ENCODE data around the gene SPDL1. TPM values are rescaled to one million over a fixed set of nuclear protein-coding genes. Genes with fewer than 3 reads are reported as not detected.

The SPDL1 gene, protein sequence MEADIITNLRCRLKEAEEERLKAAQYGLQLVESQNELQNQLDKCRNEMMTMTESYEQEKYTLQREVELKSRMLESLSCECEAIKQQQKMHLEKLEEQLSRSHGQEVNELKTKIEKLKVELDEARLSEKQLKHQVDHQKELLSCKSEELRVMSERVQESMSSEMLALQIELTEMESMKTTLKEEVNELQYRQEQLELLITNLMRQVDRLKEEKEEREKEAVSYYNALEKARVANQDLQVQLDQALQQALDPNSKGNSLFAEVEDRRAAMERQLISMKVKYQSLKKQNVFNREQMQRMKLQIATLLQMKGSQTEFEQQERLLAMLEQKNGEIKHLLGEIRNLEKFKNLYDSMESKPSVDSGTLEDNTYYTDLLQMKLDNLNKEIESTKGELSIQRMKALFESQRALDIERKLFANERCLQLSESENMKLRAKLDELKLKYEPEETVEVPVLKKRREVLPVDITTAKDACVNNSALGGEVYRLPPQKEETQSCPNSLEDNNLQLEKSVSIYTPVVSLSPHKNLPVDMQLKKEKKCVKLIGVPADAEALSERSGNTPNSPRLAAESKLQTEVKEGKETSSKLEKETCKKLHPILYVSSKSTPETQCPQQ
- total RNA-seq (2014; rRNA removed; shearing (Covaris generic)) = 138 and 184 TPM in 2 replicates

DNA sequence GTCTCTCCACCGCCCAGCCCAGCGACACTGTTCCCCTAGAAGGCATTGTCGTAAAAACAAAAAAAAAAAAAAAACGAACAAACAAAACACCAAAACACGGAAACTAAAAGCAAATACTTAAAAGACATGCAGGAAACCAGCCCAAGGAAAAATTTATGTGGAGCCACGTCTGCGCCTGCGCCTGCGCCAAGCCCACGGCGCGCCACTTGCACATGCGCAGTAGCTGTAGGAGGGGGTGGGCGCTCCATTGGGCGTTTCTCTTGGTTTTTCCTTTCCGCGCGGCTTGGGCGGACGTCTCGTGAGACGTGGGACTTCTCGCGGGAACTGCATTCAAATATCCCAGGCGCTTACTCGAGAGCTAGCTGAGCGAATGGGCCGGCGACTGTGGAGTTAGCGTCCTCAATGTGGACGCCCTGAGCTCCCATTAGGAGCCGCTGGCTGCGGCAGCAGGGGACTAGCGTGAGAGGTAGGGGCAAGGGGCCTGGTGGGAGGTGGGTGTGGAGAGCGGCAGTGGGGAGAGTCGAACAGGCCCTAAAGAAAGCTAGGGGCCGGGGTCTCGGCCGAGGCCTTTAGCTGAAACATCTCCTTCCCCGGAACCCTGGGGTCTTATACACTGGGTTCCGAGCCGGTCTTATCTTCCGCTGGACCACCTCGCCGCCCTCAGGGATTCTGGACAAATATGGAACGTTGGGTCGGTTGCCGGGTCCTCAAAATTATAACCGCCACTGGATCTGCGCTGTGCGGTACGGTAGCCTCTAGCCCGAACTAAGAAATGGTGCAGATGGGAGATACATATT lies at the start of gene SPDL1:
Gene SPDL1 (plus strand): TSS at position 350 of the 797 bp plus-strand sequence. CDS start 4,644 bp downstream, outside the sequence.
- H3K4me1 ChIP-seq (replicated peaks) = peaks cover 12% of the 10 kb centered on the region
- no peaks in the 10 kb centered on the region for H3K27me3 ChIP-seq (replicated peaks)
- DNase-seq (ENCODE audit: low read depth in 1 of 2, low spot score in 2 of 2) = peak; percentile 97 to 98
- peak within 1 kb of the TSS; percentile 68 for H3K4me3 ChIP-seq
- no peaks in the 10 kb centered on the region for H3K9me3 ChIP-seq (replicated peaks)
- H3K36me3 ChIP-seq = peaks cover 36% of the 10 kb centered on the region
- peak within 1 kb of the TSS; percentile 88 for H3K27ac ChIP-seq

DNA sequence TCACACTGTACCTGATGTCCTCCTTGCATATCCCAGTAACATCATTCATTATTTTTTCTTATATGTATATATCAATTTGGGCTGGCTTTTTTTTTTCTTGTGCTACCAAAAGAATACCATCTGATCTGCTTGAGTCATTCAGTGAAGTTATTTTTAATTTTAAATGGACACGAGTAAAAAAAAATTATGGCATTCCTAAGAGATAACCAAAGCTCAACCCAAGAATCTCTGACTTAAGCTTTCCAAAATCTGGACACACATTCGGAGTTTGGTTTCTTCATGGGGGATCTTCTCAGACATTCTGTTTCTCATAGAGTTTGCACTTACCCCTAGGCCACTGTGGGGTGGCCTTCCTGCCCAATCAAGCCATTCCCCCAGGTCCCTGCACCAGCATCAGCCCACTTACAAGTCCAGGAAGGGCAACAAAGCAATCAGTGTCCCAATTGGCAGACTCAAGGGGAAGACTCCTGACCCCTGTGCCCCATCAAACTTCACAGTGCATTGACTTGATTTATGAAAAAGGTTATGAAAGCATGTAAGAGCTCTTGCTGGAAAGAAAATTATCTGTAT lies 49.2 kb upstream of the SPDL1 start:
- no peaks in the 10 kb centered on the region for H3K9me3 ChIP-seq (replicated peaks)
- DNase-seq (ENCODE audit: low read depth in 1 of 2, low spot score in 2 of 2) = no peak
- H3K27ac ChIP-seq = no peak overlapping the region
- H3K4me3 ChIP-seq = no peak overlapping the region
- no peaks in the 10 kb centered on the region for H3K36me3 ChIP-seq
- no peaks in the 10 kb centered on the region for H3K4me1 ChIP-seq (replicated peaks)
- H3K27me3 ChIP-seq (replicated peaks) = no peaks in the 10 kb centered on the region

DNA sequence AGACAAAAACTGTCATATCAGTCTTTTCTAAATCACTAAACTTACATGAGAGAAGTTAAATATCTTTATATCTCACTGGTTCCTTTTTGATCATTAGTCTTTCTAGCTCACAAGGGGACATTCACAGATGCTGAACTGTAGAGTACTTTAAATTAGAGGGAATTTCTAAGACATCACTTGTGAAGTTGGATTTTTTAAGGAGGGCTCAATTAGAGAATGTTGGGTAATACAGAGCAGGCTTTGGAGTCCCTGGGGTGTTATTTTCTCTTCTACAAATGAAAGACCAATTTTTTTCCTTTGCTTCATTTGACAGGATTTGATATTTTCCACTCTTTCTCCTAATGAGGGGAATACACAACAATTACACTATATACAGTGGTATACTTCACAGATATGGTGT lies 48.6 kb upstream of the SPDL1 start:
- H3K9me3 ChIP-seq (replicated peaks) = no peaks in the 10 kb centered on the region
- H3K27me3 ChIP-seq (replicated peaks) = no peaks in the 10 kb centered on the region
- no peak for DNase-seq (ENCODE audit: low read depth in 1 of 2, low spot score in 2 of 2)
- H3K4me3 ChIP-seq = no peak overlapping the region
- H3K36me3 ChIP-seq = no peaks in the 10 kb centered on the region
- H3K27ac ChIP-seq = no peak overlapping the region
- no peaks in the 10 kb centered on the region for H3K4me1 ChIP-seq (replicated peaks)

DNA sequence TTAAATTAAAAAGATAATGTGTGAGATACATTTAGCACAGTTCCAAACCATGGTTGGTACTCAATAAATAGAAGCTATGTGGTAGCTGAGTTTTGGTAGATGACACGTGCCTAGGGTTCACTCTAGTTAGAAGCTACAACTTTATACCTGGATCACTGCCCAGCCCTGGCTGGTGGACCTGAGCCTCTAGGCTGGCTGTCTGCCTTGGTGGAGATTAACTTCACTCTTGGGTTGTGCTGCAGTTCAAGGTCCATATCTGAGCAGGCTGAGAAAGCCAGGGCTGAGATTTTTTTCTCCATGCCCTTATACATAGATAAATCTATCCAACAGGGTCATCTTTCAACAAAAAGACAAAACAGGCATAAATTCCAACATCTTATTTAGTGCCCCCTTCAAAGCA lies 44.6 kb upstream of the SPDL1 start:
- Histone ChIP-seq H3K9me3 (replicated peaks) (0 out of 2 replicates have a peak, but pooled peaks cover 3% of the 10 kb centered on the region), H3K36me3 (no peaks in the 10 kb centered on the region), H3K4me1 (replicated peaks) (no peaks in the 10 kb centered on the region), H3K4me3 (no peak overlapping the region), H3K27ac (no peak overlapping the region), H3K27me3 (replicated peaks) (no peaks in the 10 kb centered on the region)
- DNase-seq (ENCODE audit: low read depth in 1 of 2, low spot score in 2 of 2) = no peak

DNA sequence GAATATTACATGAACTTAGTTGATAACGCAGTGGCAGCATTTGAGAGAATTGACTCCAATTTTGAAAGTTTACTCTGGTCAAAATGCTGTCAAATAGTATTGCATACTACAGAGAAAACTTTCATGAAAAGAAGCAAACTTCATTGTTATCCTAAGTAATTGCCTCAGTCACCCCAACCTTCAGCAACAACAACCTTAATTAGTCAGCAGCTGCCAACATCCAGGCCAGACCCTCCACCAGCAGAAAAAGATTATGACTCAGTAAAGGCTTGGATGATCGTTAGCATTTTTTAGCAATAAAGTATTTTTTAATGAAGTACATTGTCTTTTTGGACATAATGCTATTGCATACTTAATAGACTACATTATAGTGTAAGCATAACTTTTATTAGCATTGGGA lies 40.8 kb upstream of the SPDL1 start:
- no peak for DNase-seq (ENCODE audit: low read depth in 1 of 2, low spot score in 2 of 2)
- H3K27ac ChIP-seq = no peak overlapping the region

DNA sequence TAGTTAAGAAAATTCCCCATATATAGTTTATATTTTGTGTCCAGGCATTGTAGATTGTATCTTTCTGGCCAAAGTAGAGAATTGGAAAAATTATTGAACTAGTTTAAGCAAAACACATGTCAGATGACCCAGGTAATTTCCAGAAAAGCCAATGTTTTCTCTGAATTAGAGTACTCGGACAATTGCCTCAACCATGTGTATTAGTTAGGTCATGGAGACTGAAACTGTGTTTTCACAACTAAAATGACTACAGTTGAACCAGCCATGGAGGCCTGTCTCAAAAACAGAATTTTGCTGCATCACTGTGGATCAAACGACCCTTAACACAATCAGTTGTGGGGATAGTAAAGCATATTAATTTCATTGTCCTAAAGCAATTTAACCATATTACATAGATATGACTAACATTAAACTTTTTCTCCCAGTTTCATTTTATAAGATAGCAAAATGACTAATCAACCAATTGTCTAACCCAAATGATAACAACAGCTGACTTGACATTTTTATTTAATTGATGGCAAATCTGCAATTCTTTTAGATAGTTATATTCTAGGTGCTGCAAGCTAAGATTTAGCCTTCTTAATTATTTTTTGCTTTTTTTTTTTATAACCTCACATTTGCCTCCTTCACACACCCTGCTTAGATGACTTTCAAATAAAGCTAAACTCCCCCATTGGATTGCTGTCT lies 39.2 kb upstream of the SPDL1 start:
- no peaks in the 10 kb centered on the region for H3K36me3 ChIP-seq
- 0 out of 2 replicates have a peak, but pooled peaks cover 3% of the 10 kb centered on the region for H3K9me3 ChIP-seq (replicated peaks)
- no peak for DNase-seq (ENCODE audit: low read depth in 1 of 2, low spot score in 2 of 2)
- no peaks in the 10 kb centered on the region for H3K27me3 ChIP-seq (replicated peaks)
- H3K27ac ChIP-seq = no peak overlapping the region
- no peak overlapping the region for H3K4me3 ChIP-seq
- H3K4me1 ChIP-seq (replicated peaks) = 0 out of 2 replicates have a peak, but pooled peaks cover 4% of the 10 kb centered on the region

More for the DNA sequence above, 40.8 kb upstream of the SPDL1 start:
- H3K36me3 ChIP-seq = no peaks in the 10 kb centered on the region
- H3K4me3 ChIP-seq = no peak overlapping the region
- H3K9me3 ChIP-seq (replicated peaks) = 0 out of 2 replicates have a peak, but pooled peaks cover 3% of the 10 kb centered on the region
- H3K27me3 ChIP-seq (replicated peaks) = no peaks in the 10 kb centered on the region
- H3K4me1 ChIP-seq (replicated peaks) = 0 out of 2 replicates have a peak, but pooled peaks cover 4% of the 10 kb centered on the region

DNA sequence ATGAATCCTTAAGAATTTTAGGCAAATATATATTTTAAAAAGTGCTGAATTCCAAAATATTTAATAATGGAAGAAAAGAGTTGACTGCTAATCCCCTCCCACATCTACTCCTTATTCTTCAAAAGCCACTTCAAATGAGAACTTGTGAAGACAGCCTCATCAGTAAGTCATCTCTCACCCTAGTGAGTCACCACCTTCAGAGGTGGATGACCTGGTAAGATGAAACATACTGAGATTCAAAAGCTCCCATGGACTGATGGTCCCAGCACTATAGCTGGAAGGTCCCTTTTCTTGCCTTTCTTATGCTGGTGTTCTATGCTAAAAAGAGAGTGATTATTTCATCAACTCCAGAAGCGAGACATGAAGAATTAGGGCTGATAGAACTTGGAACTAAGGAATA lies 37.8 kb upstream of the SPDL1 start:
- DNase-seq (ENCODE audit: low read depth in 1 of 2, low spot score in 2 of 2) = no peak
- H3K9me3 ChIP-seq (replicated peaks) = 0 out of 2 replicates have a peak, but pooled peaks cover 3% of the 10 kb centered on the region
- H3K27ac ChIP-seq = no peak overlapping the region
- H3K4me1 ChIP-seq (replicated peaks) = peaks cover 4% of the 10 kb centered on the region; the same call in 1 of the 2 replicates
- no peaks in the 10 kb centered on the region for H3K36me3 ChIP-seq
- peaks cover 7% of the 10 kb centered on the region; the same call in 1 of the 2 replicates for H3K27me3 ChIP-seq (replicated peaks)
- H3K4me3 ChIP-seq = no peak overlapping the region

DNA sequence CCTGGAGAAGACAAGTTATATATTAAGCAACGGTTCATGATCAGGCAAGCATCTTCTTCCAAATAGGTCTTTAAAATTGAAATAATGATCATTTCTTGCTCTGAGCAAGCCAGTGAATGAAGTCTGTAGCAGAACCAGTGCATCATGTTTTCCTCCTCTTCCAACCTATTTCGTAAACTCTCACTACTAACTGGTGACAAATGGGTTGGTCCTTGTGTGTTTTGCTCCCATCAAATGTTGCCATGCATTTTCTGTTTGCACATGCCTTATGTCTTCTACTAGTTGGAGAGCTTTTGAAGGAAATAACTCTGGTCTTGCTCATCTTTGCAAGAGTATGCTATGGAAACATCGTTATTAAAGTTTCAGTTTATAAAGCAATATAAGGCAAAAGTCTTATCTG lies 37.2 kb upstream of the SPDL1 start:
- H3K9me3 ChIP-seq (replicated peaks) = no peaks in the 10 kb centered on the region
- peaks cover 4% of the 10 kb centered on the region; the same call in 1 of the 2 replicates for H3K4me1 ChIP-seq (replicated peaks)
- H3K4me3 ChIP-seq = no peak overlapping the region
- DNase-seq (ENCODE audit: low read depth in 1 of 2, low spot score in 2 of 2) = no peak
- H3K36me3 ChIP-seq = no peaks in the 10 kb centered on the region
- H3K27ac ChIP-seq = no peak overlapping the region
- peaks cover 7% of the 10 kb centered on the region; the same call in 1 of the 2 replicates for H3K27me3 ChIP-seq (replicated peaks)

DNA sequence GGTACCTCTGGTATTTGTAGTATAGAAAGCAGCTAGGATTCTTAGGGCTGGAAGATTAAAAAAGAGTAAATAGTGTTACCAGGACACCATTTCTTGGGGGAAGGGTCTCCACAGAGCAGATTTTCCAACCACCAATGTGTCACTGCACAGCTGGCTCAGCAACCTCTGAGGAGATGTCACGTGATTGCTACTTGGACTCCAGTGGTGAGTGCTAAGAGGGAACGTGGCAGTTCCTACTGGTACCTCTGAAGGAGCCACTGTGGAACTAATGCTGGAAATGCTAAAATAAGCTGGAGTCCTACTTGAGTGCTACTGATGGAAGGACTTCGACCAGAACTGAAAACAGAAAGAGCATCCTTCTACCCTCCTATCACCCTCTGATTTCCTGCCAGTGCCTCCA lies 36.1 kb upstream of the SPDL1 start:
- Histone ChIP-seq H3K9me3 (replicated peaks) (no peaks in the 10 kb centered on the region), H3K36me3 (no peaks in the 10 kb centered on the region), H3K4me3 (no peak overlapping the region), H3K27me3 (replicated peaks) (peaks cover 7% of the 10 kb centered on the region; the same call in 1 of the 2 replicates), H3K27ac (no peak overlapping the region), H3K4me1 (replicated peaks) (peaks cover 4% of the 10 kb centered on the region; the same call in 1 of the 2 replicates)
- no peak for DNase-seq (ENCODE audit: low read depth in 1 of 2, low spot score in 2 of 2)

DNA sequence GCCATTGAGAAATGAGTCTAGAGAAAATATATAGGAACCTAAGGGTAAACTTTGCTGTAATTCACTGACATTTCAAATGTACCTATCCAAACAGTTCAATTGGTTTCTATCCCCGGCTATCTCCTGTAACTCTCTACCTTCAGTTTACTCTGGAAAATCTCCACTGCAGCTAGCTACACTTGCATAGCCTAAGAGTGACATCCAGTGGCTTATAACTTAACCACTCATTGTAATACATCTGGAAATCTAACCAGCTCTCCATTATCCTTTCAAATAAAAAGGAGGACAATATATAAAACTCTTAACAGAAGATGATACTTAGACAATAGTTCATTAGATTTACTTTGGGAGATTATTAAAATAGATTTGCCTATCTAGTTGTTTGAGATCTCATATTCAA lies 35.3 kb upstream of the SPDL1 start:
- Histone ChIP-seq H3K36me3 (no peaks in the 10 kb centered on the region), H3K4me3 (no peak overlapping the region), H3K27me3 (replicated peaks) (peaks cover 7% of the 10 kb centered on the region; the same call in 1 of the 2 replicates), H3K27ac (no peak overlapping the region), H3K4me1 (replicated peaks) (peaks cover 4% of the 10 kb centered on the region; the same call in 1 of the 2 replicates), H3K9me3 (replicated peaks) (no peaks in the 10 kb centered on the region)
- peak in 1 of 2 experiments; percentile 43 for DNase-seq (ENCODE audit: low read depth in 1 of 2, low spot score in 2 of 2)

DNA sequence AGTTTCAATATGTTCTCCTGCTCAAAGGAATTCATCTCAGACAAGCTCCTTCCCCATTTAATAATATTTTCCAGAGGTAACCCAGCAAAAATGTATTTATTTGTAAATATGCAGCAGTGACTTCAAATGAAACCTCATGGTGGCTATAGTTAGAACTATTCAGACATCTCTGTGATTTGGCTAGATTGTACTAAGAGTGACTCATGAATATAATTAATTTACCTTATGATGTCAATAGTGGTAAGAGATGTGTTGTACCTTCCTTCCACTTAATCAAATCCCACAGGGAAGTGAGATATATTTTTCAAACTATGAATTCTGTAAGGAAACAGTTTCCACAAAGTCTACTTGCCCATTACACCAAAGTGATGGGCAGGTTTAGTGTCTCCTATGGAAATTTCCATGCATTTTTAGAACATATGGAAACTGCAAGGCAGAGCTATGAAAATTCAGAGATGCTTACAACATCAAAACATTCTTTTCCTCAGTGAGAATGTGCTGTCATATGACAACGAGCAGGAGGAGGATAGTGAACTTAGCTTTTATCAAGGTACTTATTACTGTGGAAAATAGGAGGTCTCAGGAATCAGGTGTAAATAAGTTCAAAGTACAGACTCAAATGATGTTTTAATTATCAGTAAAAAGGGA lies 34.0 kb upstream of the SPDL1 start:
- Histone ChIP-seq H3K36me3 (no peaks in the 10 kb centered on the region), H3K27me3 (replicated peaks) (peaks cover 7% of the 10 kb centered on the region; the same call in 1 of the 2 replicates), H3K27ac (no peak overlapping the region), H3K9me3 (replicated peaks) (no peaks in the 10 kb centered on the region), H3K4me1 (replicated peaks) (peaks cover 4% of the 10 kb centered on the region; the same call in 1 of the 2 replicates), H3K4me3 (no peak overlapping the region)
- DNase-seq (ENCODE audit: low read depth in 1 of 2, low spot score in 2 of 2) = no peak

DNA sequence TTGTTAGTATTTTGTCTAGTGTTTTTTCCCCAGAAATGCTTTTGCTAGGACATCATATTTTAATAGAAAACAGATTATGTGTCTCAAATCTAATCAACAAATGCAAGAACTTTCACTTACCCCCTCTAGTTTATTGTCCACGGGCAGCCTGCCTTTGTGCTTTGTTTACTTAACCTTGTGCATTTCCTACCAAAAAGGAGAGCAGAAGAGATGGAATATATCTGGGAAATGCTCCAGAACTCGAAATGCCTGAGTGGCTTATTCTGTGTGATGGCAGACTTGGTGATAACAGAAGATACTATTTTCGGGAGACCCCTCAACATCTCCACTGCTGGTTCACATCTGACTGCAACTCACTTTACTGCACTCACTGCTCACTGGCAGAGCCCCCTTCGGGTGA lies 33.3 kb upstream of the SPDL1 start:
- H3K9me3 ChIP-seq (replicated peaks) = no peaks in the 10 kb centered on the region
- H3K4me3 ChIP-seq = no peak overlapping the region
- no peak overlapping the region for H3K27ac ChIP-seq
- H3K4me1 ChIP-seq (replicated peaks) = peaks cover 4% of the 10 kb centered on the region; the same call in 1 of the 2 replicates
- H3K36me3 ChIP-seq = no peaks in the 10 kb centered on the region
- DNase-seq (ENCODE audit: low read depth in 1 of 2, low spot score in 2 of 2) = no peak
- H3K27me3 ChIP-seq (replicated peaks) = peaks cover 7% of the 10 kb centered on the region; the same call in 1 of the 2 replicates
